Osteoblast (primary cell): ENCODE data around the gene GALNT10. TPM values are rescaled to one million over a fixed set of nuclear protein-coding genes. Genes with fewer than 3 reads are reported as not detected.

Source experiments
- DNase-seq: peaks from one replicate; pipeline ENCODE4 v3.0.0; 2011; ENCODE audit warnings: low spot score, mixed read lengths; ENCODE audit not compliant: insufficient read length; ENCODE audit errors: missing footprints
- H2AFZ ChIP-seq: 2 replicates; pipeline ENCODE4 v1.6.0; 2011; ENCODE audit warnings: mild to moderate bottlenecking, low read length
- H3K27ac ChIP-seq: 2 replicates; pipeline ENCODE4 v1.5.1; 2011; ENCODE audit warnings: mild to moderate bottlenecking, low read depth, low read length, moderate library complexity
- H3K27me3 ChIP-seq: 2 replicates; pipeline ENCODE4 v1.6.0; 2012; ENCODE audit warnings: mild to moderate bottlenecking, control low read depth, inconsistent platforms, low read length, moderate library complexity; ENCODE audit not compliant: insufficient read depth
- H3K36me3 ChIP-seq: 2 replicates; pipeline ENCODE4 v1.5.1; 2011; ENCODE audit warnings: mild to moderate bottlenecking, low read length, control low read depth, moderate library complexity; ENCODE audit not compliant: insufficient read depth
- H3K4me1 ChIP-seq: 2 replicates; pipeline ENCODE4 v1.5.1; 2011; ENCODE audit warnings: mild to moderate bottlenecking, low read length, control low read depth, moderate library complexity; ENCODE audit not compliant: insufficient read depth
- H3K4me2 ChIP-seq: 2 replicates; pipeline ENCODE4 v1.6.0; 2011; ENCODE audit warnings: mild to moderate bottlenecking, low read length; ENCODE audit not compliant: insufficient read depth
- H3K4me3 ChIP-seq: fragments of 200-600 bp; sonication (generic); 3 replicates; pipeline ENCODE4 v1.5.1; 2012; ENCODE audit warnings: mild to moderate bottlenecking, low read length, inconsistent platforms; ENCODE audit not compliant: insufficient read depth
- H3K79me2 ChIP-seq: 2 replicates; pipeline ENCODE4 v1.6.0; 2012; ENCODE audit warnings: mild to moderate bottlenecking, low read length, control low read depth, inconsistent platforms; ENCODE audit not compliant: insufficient read depth
- H3K9me3 ChIP-seq: 2 replicates; pipeline ENCODE4 v1.5.1; 2011; ENCODE audit warnings: low read depth, low read length, control low read depth
- H4K20me1 ChIP-seq: 2 replicates; pipeline ENCODE4 v1.6.0; 2012; ENCODE audit warnings: mild to moderate bottlenecking, low read length, control low read depth; ENCODE audit not compliant: insufficient read depth
- CTCF ChIP-seq: IDR thresholded peaks from 2 replicates; pipeline ENCODE4 v1.5.1; 2011; ENCODE audit warnings: mild to moderate bottlenecking, low read depth, low read length, moderate library complexity; ENCODE audit errors: extremely low read depth
- total RNA-seq: library from RNA; depleted of rRNA; stranded (reverse); fragments of >200 nt; gene quantifications from 2 replicates; pipeline ENCODE4 v1.2.3, GENCODE V29; 2012

GALNT10 gene
- total RNA-seq, 1 donor: 62.2 TPM

GRCh38 chr5:154401931-154402330 is 211.4 kb downstream of the GALNT10 start:
- Histone ChIP-seq H3K79me2 (no peaks in the 10 kb centered on the region), H2AFZ (no peak overlapping the region), H3K4me2 (no peak overlapping the region), H3K4me1 (peaks cover 15% of the 10 kb centered on the region), H4K20me1 (no peaks in the 10 kb centered on the region), H3K4me3 (no peak overlapping the region), H3K9me3 (no peaks in the 10 kb centered on the region), H3K27me3 (no peaks in the 10 kb centered on the region), H3K36me3 (peaks cover 15% of the 10 kb centered on the region), H3K27ac (no peak overlapping the region)
- no peak for TF ChIP-seq CTCF
- peak; percentile 63 for DNase-seq

GRCh38 chr5:154402611-154403010 is 212.1 kb downstream of the GALNT10 start:
- H3K36me3 ChIP-seq: peaks cover 11% of the 10 kb centered on the region
- no peaks in the 10 kb centered on the region for H4K20me1 ChIP-seq
- H3K4me1 ChIP-seq: peaks cover 15% of the 10 kb centered on the region
- H3K9me3 ChIP-seq: no peaks in the 10 kb centered on the region
- H3K27ac ChIP-seq: no peak overlapping the region
- no peak overlapping the region for H3K4me2 ChIP-seq
- H2AFZ ChIP-seq: no peak overlapping the region
- H3K79me2 ChIP-seq: no peaks in the 10 kb centered on the region
- no peak for DNase-seq
- no peaks in the 10 kb centered on the region for H3K27me3 ChIP-seq
- H3K4me3 ChIP-seq: no peak overlapping the region
- TF ChIP-seq CTCF: no peak

DNA sequence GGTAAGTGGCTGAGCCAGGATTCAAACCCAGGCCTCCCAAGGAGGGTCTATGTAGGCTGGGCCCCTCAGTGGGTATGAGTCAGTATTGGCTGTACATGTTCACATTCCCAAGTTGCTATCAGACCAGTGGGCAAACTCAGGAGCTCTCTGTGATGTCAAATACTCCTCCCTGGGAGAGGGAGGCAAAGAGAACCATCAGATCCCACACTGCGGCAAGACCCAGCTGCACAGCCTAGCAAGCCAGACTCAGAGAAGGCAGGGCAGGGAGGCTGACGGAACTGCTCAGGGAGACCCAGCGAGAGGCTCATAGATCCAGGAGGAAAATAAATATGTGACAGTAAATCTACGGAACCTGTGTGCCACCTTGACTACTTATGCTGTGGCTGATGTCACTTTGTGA is 212.7 kb downstream of the GALNT10 start:
- Histone ChIP-seq H4K20me1 (no peaks in the 10 kb centered on the region), H3K4me3 (no peak overlapping the region), H3K27ac (no peak overlapping the region), H3K27me3 (no peaks in the 10 kb centered on the region), H3K9me3 (no peaks in the 10 kb centered on the region), H3K4me1 (peaks cover 15% of the 10 kb centered on the region), H2AFZ (no peak overlapping the region), H3K36me3 (peaks cover 11% of the 10 kb centered on the region), H3K4me2 (no peak overlapping the region), H3K79me2 (no peaks in the 10 kb centered on the region)
- no peak for DNase-seq
- TF ChIP-seq CTCF: no peak

DNA sequence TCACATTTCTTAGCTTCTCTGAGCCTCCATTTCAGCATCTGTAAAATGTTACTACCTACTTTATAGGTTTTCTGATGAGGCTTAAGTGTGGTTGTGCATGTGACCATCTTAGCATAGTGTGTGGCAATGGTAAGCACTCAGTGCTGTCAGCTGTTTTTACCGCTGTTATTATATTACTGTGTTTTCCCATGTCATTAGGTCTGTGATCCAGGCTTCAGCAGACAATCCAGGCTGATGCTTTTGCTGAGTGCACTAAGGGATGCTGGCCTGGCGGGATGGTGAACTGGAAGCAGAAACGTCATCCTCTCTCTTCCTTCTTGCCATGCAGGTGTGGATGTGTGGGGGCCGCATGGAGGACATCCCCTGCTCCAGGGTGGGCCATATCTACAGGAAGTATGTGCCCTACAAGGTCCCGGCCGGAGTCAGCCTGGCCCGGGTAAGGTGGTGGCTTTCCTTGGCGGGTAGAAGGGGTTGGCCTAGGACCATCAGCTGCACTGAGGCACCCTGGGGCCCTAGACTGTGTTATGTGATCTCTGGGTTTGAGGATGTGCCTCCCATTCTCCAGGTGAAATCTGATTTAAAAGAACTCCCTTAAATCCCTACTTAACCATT is 213.3 kb downstream of the GALNT10 start:
- Histone ChIP-seq H3K36me3 (peaks cover 7% of the 10 kb centered on the region), H3K4me1 (peaks cover 15% of the 10 kb centered on the region), H4K20me1 (no peaks in the 10 kb centered on the region), H3K4me3 (no peak overlapping the region), H3K27me3 (no peaks in the 10 kb centered on the region), H3K4me2 (no peak overlapping the region), H3K9me3 (no peaks in the 10 kb centered on the region), H3K27ac (no peak overlapping the region), H3K79me2 (no peaks in the 10 kb centered on the region), H2AFZ (no peak overlapping the region)
- peak; percentile 73 for DNase-seq
- no peak for TF ChIP-seq CTCF
